A549 (cell line): ENCODE results near the gene SMAP1.

Experiments
- JUN ChIP-seq, 2 experiments: fragments of >200 bp; sonication (Bioruptor Twin); formaldehyde crosslinking; IDR thresholded peaks; 2 replicates in 1 of 2; 3 replicates in 1 of 2; pipeline ENCODE4 v1.6.1; 2016 to 2017
- POLR2AphosphoS2 ChIP-seq: conservative IDR thresholded peaks from 2 replicates; pipeline ENCODE4 v1.6.1; 2012; ENCODE audit warnings: low read length, improper control_type of control experiment, inconsistent platforms

GRCh38 chr6:70900047-70900446 is 232.4 kb downstream of the SMAP1 start:
- TF ChIP-seq POLR2AphosphoS2 = no peak
- no peak for TF ChIP-seq JUN (IDR thresholded peaks at IDR 0.05)
